ENCODE data around the gene VASH1. TPM values are rescaled to one million over a fixed set of nuclear protein-coding genes. Genes with fewer than 3 reads are reported as not detected.

The VASH1 gene
- total and polyA plus RNA-seq, 2 of the 13 experiments (the other 11 are each of a cell fraction or from before 2014, with no cell fraction given): 0.11 to 0.24 TPM

- no peak for TF ChIP-seq AHDC1 (CRISPR knock-in tag; IDR thresholded peaks at IDR 0.05; ENCODE audit: borderline replicate concordance)
- no peak for TF ChIP-seq ZNF567 (CRISPR knock-in tag; IDR thresholded peaks at IDR 0.05; ENCODE audit: borderline replicate concordance)
- TF ChIP-seq YEATS2 (CRISPR knock-in tag; IDR thresholded peaks at IDR 0.05; ENCODE audit: borderline replicate concordance): peak; percentile 86
- TF ChIP-seq ZNF441 (CRISPR knock-in tag; IDR thresholded peaks at IDR 0.05; ENCODE audit: borderline replicate concordance): no peak
- TF ChIP-seq ZNF576 (CRISPR knock-in tag; IDR thresholded peaks at IDR 0.05): no peak
- no peak; the same call in 1 of the 2 replicates for TF ChIP-seq SNAPC2 (CRISPR knock-in tag; IDR thresholded peaks at IDR 0.05)
- no peak for TF ChIP-seq TCF7 (IDR thresholded peaks at IDR 0.05; ENCODE audit: low read depth)
- no peak for TF ChIP-seq ISX (CRISPR knock-in tag; conservative IDR thresholded peaks at IDR 0.05)
- no peak for TF ChIP-seq ZNF598 (CRISPR knock-in tag; IDR thresholded peaks at IDR 0.05; ENCODE audit: borderline replicate concordance)
- TF ChIP-seq MTA1 (CRISPR knock-in tag; IDR thresholded peaks at IDR 0.05; ENCODE audit: borderline replicate concordance): peak; percentile 57; the same call in 1 of the 2 replicates
- no peak for TF ChIP-seq NFKBIZ (CRISPR knock-in tag; IDR thresholded peaks at IDR 0.05)
- no peak for TF ChIP-seq ARHGAP35 (CRISPR knock-in tag; IDR thresholded peaks at IDR 0.05; ENCODE audit: borderline replicate concordance)
- TF ChIP-seq MLXIP (CRISPR knock-in tag; IDR thresholded peaks at IDR 0.05; ENCODE audit: borderline replicate concordance): no peak
- TF ChIP-seq ZC3H13 (CRISPR knock-in tag; IDR thresholded peaks at IDR 0.05): 0 out of 2 replicates have a peak, but pooled peaks have one; percentile 42
- no peak for TF ChIP-seq ZFAT (CRISPR knock-in tag; conservative IDR thresholded peaks at IDR 0.05)
- 0 out of 2 replicates have a peak, but pooled peaks have one; percentile 46 for TF ChIP-seq AKAP8 (CRISPR knock-in tag; IDR thresholded peaks at IDR 0.05)
- no peak for TF ChIP-seq KLF9 (CRISPR knock-in tag; IDR thresholded peaks at IDR 0.05; ENCODE audit: low read depth)
- TF ChIP-seq NBN (conservative IDR thresholded peaks at IDR 0.05): no peak
- TF ChIP-seq SMAD3 (CRISPR knock-in tag; IDR thresholded peaks at IDR 0.05): no peak
Observed at GRCh38 chr14:76812422-76813383, 51.4 kb downstream of the VASH1 start, which contains the start of gene ANGEL1 (continued).
